H9 (cell line): Measurements from ENCODE around the gene MAPK8IP3. TPM values are rescaled to one million over a fixed set of nuclear protein-coding genes. Genes with fewer than 3 reads are reported as not detected.

Experiments
- DNase-seq: peaks from one replicate; pipeline ENCODE4 v3.0.0-alpha.2; 2017
- H2AFZ ChIP-seq: one replicate; pipeline ENCODE4 v1.6.1; 2013; ENCODE audit warnings: mild to moderate bottlenecking, low read length, control low read depth, moderate library complexity
- H2AK5ac ChIP-seq: 2 replicates; pipeline ENCODE4 v1.6.1; 2013; ENCODE audit warnings: low read length, control low read depth, mixed read lengths; ENCODE audit not compliant: insufficient read length
- H2BK120ac ChIP-seq: one replicate; pipeline ENCODE4 v1.6.1; 2013; ENCODE audit warnings: low read depth, mild to moderate bottlenecking, low read length, control low read depth, inconsistent platforms; ENCODE audit not compliant: poor library complexity, severe bottlenecking
- H2BK12ac ChIP-seq: 2 replicates; pipeline ENCODE4 v1.6.1; 2013; ENCODE audit warnings: low read length, control low read depth, mixed read lengths, low read depth; ENCODE audit not compliant: insufficient read length
- H2BK15ac ChIP-seq: 2 replicates; pipeline ENCODE4 v1.6.1; 2013; ENCODE audit warnings: low read depth, low read length, control low read depth
- H2BK20ac ChIP-seq: one replicate; pipeline ENCODE4 v1.6.1; 2013; ENCODE audit warnings: low read depth, mild to moderate bottlenecking, low read length, control low read depth, inconsistent platforms; ENCODE audit not compliant: poor library complexity, severe bottlenecking
- H2BK5ac ChIP-seq: 2 replicates; pipeline ENCODE4 v1.6.1; 2013; ENCODE audit warnings: low read length, control low read depth, mixed read lengths; ENCODE audit not compliant: insufficient read length
- H3K14ac ChIP-seq: 2 replicates; pipeline ENCODE4 v1.6.1; 2013; ENCODE audit warnings: low read length, control low read depth; ENCODE audit not compliant: insufficient read depth
- H3K18ac ChIP-seq: 2 replicates; pipeline ENCODE4 v1.6.1; 2013; ENCODE audit warnings: low read depth, mild to moderate bottlenecking, mixed read lengths, low read length, control low read depth; ENCODE audit not compliant: insufficient read length
- H3K23ac ChIP-seq: 2 replicates; pipeline ENCODE4 v1.6.1; 2013; ENCODE audit warnings: low read length, control low read depth, mixed read lengths, low read depth; ENCODE audit not compliant: insufficient read length
- H3K23me2 ChIP-seq: 2 replicates; pipeline ENCODE4 v1.6.1; 2013; ENCODE audit warnings: low read depth, mild to moderate bottlenecking, mixed read lengths, low read length, control low read depth; ENCODE audit not compliant: insufficient read length, poor library complexity, severe bottlenecking
- H3K27ac ChIP-seq: 2 replicates; pipeline ENCODE4 v1.5.1; 2013; ENCODE audit warnings: low read length, control low read depth, mixed read lengths, low read depth; ENCODE audit not compliant: insufficient read length
- H3K27me3 ChIP-seq: 2 replicates; pipeline ENCODE4 v1.6.1; 2013; ENCODE audit warnings: low read length, control low read depth, inconsistent platforms; ENCODE audit not compliant: insufficient read depth
- H3K4ac ChIP-seq: 2 replicates; pipeline ENCODE4 v1.6.1; 2013; ENCODE audit warnings: low read depth, mild to moderate bottlenecking, control low read depth, inconsistent platforms, low read length, moderate library complexity
- H3K4me1 ChIP-seq: 2 replicates; pipeline ENCODE4 v1.6.1; 2013; ENCODE audit warnings: low read length, control low read depth, inconsistent platforms; ENCODE audit not compliant: insufficient read depth
- H3K4me2 ChIP-seq: 2 replicates; pipeline ENCODE4 v1.6.1; 2013; ENCODE audit warnings: low read length, control low read depth, mixed read lengths; ENCODE audit not compliant: insufficient read length, insufficient read depth
- H3K56ac ChIP-seq: 2 replicates; pipeline ENCODE4 v1.6.1; 2013; ENCODE audit warnings: low read depth, mild to moderate bottlenecking, mixed read lengths, low read length, control low read depth; ENCODE audit not compliant: insufficient read length
- H3K79me1 ChIP-seq: 2 replicates; pipeline ENCODE4 v1.6.1; 2013; ENCODE audit warnings: low read depth, mild to moderate bottlenecking, moderate library complexity, low read length, control low read depth, inconsistent platforms; ENCODE audit not compliant: insufficient read depth, poor library complexity, severe bottlenecking
- H3K79me2 ChIP-seq: 2 replicates; pipeline ENCODE4 v1.6.1; 2013; ENCODE audit warnings: low read length, control low read depth, inconsistent platforms; ENCODE audit not compliant: insufficient read depth
- H3K9ac ChIP-seq: 2 replicates; pipeline ENCODE4 v1.6.1; 2013; ENCODE audit warnings: low read length, control low read depth, mixed read lengths; ENCODE audit not compliant: insufficient read length; ENCODE audit errors: extremely low read depth
- H3K9me3 ChIP-seq: one replicate; pipeline ENCODE4 v1.6.1; 2013; ENCODE audit warnings: low read depth, low read length, inconsistent platforms; ENCODE audit not compliant: control insufficient read depth
- H3T11ph ChIP-seq: one replicate; pipeline ENCODE4 v1.6.1; 2013; ENCODE audit warnings: mild to moderate bottlenecking, low read length, control low read depth, inconsistent platforms
- H4K20me1 ChIP-seq: one replicate; pipeline ENCODE4 v1.6.1; 2013; ENCODE audit not compliant: control insufficient read depth, insufficient read length, insufficient read depth
- H4K5ac ChIP-seq: 2 replicates; pipeline ENCODE4 v1.6.1; 2013; ENCODE audit warnings: low read depth, mild to moderate bottlenecking, mixed read lengths, low read length, control low read depth; ENCODE audit not compliant: insufficient read length
- H4K8ac ChIP-seq: replicated peaks from 2 replicates; pipeline ENCODE4 v1.6.1; 2013; ENCODE audit warnings: low read length, control low read depth, mixed read lengths, low read depth; ENCODE audit not compliant: insufficient read length
- H4K91ac ChIP-seq: 2 replicates; pipeline ENCODE4 v1.6.1; 2013; ENCODE audit warnings: low read depth, mild to moderate bottlenecking, moderate library complexity, mixed read lengths, low read length, control low read depth; ENCODE audit not compliant: insufficient read length
- H3K27ac Mint-ChIP-seq, 3 experiments: 2 replicates in 2 of 3; 3 replicates in 1 of 3; pipeline ENCODE4 v1.8.0; 2020 to 2021; ENCODE audit warnings: mixed read lengths in 3 of 3, mild to moderate bottlenecking in 1 of 3, moderate library complexity in 1 of 3
- H3K27me3 Mint-ChIP-seq: 2 replicates; pipeline ENCODE4 v1.8.0; 2021; ENCODE audit warnings: low read depth, mild to moderate bottlenecking, moderate library complexity, mixed read lengths
- H3K36me3 Mint-ChIP-seq, 3 experiments: 2 replicates in 2 of 3; 3 replicates in 1 of 3; pipeline ENCODE4 v1.8.0; 2020 to 2021; ENCODE audit warnings: low read depth in 3 of 3, mixed read lengths in 3 of 3; ENCODE audit not compliant: insufficient read depth in 1 of 3
- H3K4me1 Mint-ChIP-seq, 2 experiments: 2 replicates each; pipeline ENCODE4 v1.8.0; 2020; ENCODE audit warnings: mixed read lengths in 2 of 2
- H3K4me3 Mint-ChIP-seq, 2 experiments: 2 replicates in 1 of 2; 3 replicates in 1 of 2; pipeline ENCODE4 v1.8.0; 2020 to 2021; ENCODE audit warnings: mild to moderate bottlenecking in 2 of 2, mixed read lengths in 2 of 2, moderate library complexity in 1 of 2
- H3K9me3 Mint-ChIP-seq, 2 experiments: 2 replicates in 1 of 2; 3 replicates in 1 of 2; pipeline ENCODE4 v1.8.0; 2020; ENCODE audit warnings: mild to moderate bottlenecking in 2 of 2, mixed read lengths in 2 of 2, moderate library complexity in 1 of 2
- CTCF ChIP-seq: fragments of 200-600 bp; sonication (generic); conservative IDR thresholded peaks from 3 replicates; pipeline ENCODE4 v1.8.0; 2021; ENCODE audit warnings: antibody characterized with exemption, mild to moderate bottlenecking
- WGBS: extraction: QIAGEN DNeasy Blood & Tissue Kit; methylation state at CpG from one replicate; pipeline ENCODE4 v1.1.7; 2013; ENCODE audit warnings: missing lambda C conversion rate, low lambda C conversion rate, mixed read lengths; ENCODE audit not compliant: insufficient read length; ENCODE audit errors: extremely low coverage; 5-methylcytosine and 5-hydroxymethylcytosine counted together
- total RNA-seq: library from RNA; stranded (reverse); gene quantifications from 2 replicates; pipeline ENCODE4 v1.2.1, GENCODE V29; 2021

The MAPK8IP3 gene
- total RNA-seq, 1 experiment from 2014 or later, result 51.3 TPM

GRCh38 chr16:1677942-1678499 lies 28.0 kb upstream of the MAPK8IP3 start, which contains the start of gene JPT2:
Gene JPT2, plus strand, starts transcription at chr16:1678279. Its CDS starts 34 bp downstream, at chr16:1678313.
- no peak within 1 kb of the TSS for H2AFZ ChIP-seq
- H3K56ac ChIP-seq, result no peak within 1 kb of the TSS
- no peak for TF ChIP-seq CTCF
- H4K5ac ChIP-seq, result peak within 1 kb of the TSS; percentile 24
- no peak within 1 kb of the TSS for H2BK15ac ChIP-seq
- Mint-ChIP-seq H3K27ac (peak within 1 kb of the TSS; percentile 80 to 98 (median 95); a peak in 6 of 7 replicates), H3K4me3 (peak within 1 kb of the TSS; percentile 98 to 99), H3K4me1 (peaks cover 29 to 31% of the 10 kb centered on the region in 2 experiments), H3K9me3 (no peaks in the 10 kb centered on the region), H3K36me3 (peaks cover 9 to 59% (median 46%) of the 10 kb centered on the region in 3 experiments; a peak in 6 of 7 replicates), H3K27me3 (no peaks in the 10 kb centered on the region; the same call in 1 of the 2 replicates)
- H2AK5ac ChIP-seq, result no peak within 1 kb of the TSS
- H3T11ph ChIP-seq, result no peak within 1 kb of the TSS
- peaks cover 41% of the 10 kb centered on the region for H3K79me2 ChIP-seq
- no peak within 1 kb of the TSS for H4K8ac ChIP-seq
- no peak within 1 kb of the TSS for H2BK20ac ChIP-seq
- H4K20me1 ChIP-seq, result peaks cover 4% of the 10 kb centered on the region
- H3K23ac ChIP-seq, result no peak within 1 kb of the TSS
- no peak within 1 kb of the TSS for H3K27ac ChIP-seq
- no peak within 1 kb of the TSS for H2BK12ac ChIP-seq
- H3K14ac ChIP-seq, result peak within 1 kb of the TSS; percentile 66
- H3K18ac ChIP-seq, result peak within 1 kb of the TSS; percentile 82
- H3K9ac ChIP-seq, result peak within 1 kb of the TSS; percentile 83
- DNase-seq, result peak; percentile 97
- H3K9me3 ChIP-seq, result no peaks in the 10 kb centered on the region
- H2BK120ac ChIP-seq, result no peak within 1 kb of the TSS
- 0 out of 2 replicates have a peak within 1 kb of the TSS, but pooled peaks have one; percentile 53 for H3K4ac ChIP-seq
- peak within 1 kb of the TSS; percentile 98 for H3K4me2 ChIP-seq
- no CpG with 5 or more reads among the region's 79 CpGs for WGBS
- H3K79me1 ChIP-seq, result no peaks in the 10 kb centered on the region
- H3K23me2 ChIP-seq, result peaks cover 6% of the 10 kb centered on the region
- no peaks in the 10 kb centered on the region for H3K4me1 ChIP-seq
- H2BK5ac ChIP-seq, result no peak within 1 kb of the TSS
- H4K91ac ChIP-seq, result no peak within 1 kb of the TSS
- H3K27me3 ChIP-seq, result no peaks in the 10 kb centered on the region
